HG03064 (cell line): ENCODE measurements around the gene DIAPH3.

Experiments
- ATAC-seq: cut with Tn5 transposase; IDR thresholded peaks from one replicate; pipeline ENCODE4 v1.9.1; 2021; ENCODE audit warnings: low read depth; ENCODE audit not compliant: unreplicated experiment

DIAPH3 gene

DNA sequence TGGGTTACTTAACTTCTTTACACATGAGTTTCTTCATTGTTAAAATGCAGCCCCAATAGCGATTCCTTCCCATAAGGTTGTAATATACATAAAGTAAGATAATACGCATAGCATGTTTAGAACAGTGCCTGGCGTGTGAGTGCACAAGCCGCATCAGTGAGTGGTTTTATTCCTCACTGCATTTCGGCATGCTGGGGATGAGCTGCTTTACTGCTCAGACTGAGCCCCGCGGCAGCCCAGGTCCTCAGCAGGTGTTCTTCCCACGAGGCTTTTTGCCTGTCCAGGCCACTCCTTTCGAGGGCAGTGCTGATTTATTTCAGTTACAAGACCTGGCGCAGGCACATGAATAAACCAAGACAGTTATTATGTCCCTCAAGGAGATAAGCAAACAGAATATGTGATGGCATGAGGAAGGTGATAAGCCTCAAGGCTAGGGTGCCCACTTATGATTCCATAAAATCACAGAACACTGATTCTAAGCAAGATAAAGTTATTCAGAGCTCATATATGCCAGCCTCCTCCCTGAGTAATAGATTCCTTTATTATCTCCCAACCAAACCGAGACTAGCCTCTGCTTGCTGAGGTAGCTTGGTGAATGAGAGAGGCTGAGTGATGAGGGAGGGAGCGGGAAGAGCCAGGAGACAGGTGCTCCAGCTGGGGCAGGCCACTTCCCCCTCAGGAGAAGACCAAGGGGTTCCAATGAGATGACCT, 505.5 kb downstream of the DIAPH3 start:
- ATAC-seq: no peak

- ATAC-seq: no peak
Observed at GRCh38 chr13:59653916-59654315, 509.8 kb downstream of the DIAPH3 start.

- ATAC-seq: no peak
Observed at GRCh38 chr13:59651479-59651878, 512.2 kb downstream of the DIAPH3 start.

DNA sequence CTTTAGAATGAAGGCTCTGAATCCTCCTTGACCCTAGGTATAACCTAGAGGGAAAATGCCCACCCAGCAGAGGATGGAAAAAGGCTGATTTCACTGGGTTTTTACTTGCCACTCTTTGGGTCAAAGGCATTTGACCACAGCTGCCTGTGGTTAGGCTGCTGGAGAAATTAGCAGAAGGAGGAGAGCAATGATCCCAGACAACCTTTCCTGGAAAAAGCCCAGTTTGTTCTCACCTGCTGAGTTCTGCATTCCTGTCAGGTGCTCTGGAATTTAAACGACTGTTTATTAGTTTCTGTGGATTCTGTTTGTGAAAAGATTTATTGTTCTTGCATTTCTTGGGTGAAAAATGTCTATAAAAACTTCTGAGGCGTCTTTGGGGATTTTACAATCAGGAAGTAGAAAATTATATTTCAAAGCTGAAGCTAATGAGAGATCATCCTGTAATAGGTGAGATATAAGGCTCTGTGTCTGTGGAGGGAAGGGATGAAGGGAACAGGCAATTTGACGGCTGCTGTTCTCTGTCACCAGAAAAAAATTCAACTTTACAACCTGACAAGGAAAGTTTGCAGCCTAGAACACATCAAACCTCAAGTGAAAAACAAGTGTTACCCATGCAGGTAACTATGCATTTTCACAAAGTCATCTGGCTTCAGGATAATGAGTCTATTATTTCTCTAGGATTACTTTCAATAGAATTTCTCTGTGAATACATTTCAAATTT, 519.7 kb downstream of the DIAPH3 start:
- ATAC-seq: no peak

DNA sequence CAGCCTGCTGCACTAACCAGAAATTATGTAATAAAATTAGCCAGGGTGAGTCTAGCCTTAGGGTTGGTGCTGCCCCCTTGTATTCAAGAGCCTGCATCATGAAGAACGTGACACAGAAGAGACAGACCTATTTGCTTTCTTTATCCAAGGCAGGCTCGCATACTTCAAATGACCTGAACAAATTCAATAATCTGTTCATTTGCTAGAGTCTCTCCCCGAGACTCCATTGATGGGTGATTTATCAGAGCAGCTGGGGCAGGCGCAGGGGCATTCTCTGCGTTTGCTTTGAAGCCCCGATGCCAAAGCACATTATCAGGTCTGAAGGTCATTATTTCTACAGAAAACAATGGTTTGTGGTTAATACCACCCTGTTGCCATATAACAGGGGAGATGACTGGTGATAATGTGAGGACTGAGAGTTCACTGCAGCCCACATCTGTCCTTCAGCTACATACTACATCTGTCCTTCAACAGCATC, 520.3 kb downstream of the DIAPH3 start:
- no peak for ATAC-seq

DNA sequence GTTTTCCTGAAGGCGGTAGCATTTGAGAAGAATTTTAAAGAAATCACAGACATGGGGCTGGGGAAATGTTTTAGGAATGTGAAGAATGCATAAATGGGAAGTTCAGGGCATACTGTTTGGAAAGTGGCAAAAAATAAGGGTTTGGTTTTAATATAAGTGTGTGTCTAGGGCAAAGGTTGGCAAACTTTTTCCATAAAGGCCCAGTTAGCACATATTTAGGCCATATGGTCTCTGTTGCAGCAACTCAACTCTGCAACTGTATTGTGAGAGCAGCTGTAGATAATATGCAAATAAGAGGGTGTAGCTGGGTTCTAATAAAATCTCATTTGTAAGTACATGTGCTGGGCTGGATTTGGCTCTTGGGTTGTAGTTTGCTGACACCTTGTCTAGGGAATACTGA, 521.9 kb downstream of the DIAPH3 start:
- ATAC-seq: no peak

- ATAC-seq: no peak
Observed at GRCh38 chr13:59641261-59641660, 522.5 kb downstream of the DIAPH3 start.

DNA sequence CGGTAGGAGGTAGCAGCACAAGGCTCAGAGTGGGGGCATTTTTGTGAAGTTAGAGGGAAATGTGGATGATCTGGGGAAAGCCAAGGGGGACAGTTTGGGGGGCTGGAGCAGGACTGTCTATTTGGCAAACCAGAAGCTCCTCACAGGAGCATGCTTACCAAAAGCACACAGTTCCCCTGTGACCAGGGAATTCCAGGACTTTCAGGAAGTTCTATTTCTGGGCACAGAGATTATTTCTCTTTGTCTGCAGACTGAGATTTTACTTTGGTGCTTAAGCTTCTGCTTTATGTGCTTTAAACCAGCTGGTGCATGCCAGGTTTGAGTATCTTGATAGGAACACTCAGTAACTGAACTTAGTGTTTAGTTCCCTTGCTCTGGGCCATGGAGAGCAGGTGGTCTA, 525.3 kb downstream of the DIAPH3 start:
- no peak for ATAC-seq

DNA sequence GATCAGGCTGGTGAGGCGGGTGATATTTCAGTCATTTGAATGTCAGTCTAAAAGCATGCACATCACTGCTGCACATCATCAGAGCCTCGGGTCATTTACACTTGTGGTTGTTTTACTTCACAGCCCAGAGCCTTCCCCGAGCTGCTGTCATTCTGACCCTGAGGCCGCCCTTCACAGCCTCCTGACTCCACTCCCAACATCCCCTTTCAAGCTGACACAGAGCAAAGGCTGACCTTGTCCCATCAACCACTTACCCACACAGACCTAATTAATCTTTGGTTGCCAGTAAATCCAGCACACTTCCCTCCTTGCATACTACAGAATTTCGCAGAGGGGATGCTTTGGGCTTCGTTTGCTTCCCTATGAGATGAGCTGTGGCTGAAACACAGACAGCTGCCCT, 528.1 kb downstream of the DIAPH3 start:
- no peak for ATAC-seq

DNA sequence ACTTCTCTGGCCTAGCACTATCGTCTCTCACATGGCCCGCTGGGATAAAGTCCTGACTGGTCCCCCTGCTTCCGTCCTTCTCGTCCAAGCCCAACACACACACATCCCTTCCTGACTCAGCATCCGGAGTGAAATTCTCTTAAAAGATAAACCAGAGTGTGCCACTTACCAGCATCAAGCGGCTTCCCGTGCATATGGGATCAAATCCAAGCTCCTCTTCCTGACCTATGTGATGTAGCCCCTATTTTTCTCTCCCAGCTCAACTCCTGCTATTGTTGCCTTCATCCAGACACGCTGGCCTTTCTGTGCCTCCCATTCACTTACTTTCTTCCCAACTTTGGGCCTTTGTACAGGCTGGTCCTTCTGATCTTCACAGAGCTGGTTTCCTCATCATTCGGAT, 530.4 kb downstream of the DIAPH3 start:
- ATAC-seq: no peak

GRCh38 chr13:59631271-59631670, 532.5 kb downstream of the DIAPH3 start:
- no peak for ATAC-seq

GRCh38 chr13:59625111-59625510, 538.6 kb downstream of the DIAPH3 start:
- no peak for ATAC-seq

DNA sequence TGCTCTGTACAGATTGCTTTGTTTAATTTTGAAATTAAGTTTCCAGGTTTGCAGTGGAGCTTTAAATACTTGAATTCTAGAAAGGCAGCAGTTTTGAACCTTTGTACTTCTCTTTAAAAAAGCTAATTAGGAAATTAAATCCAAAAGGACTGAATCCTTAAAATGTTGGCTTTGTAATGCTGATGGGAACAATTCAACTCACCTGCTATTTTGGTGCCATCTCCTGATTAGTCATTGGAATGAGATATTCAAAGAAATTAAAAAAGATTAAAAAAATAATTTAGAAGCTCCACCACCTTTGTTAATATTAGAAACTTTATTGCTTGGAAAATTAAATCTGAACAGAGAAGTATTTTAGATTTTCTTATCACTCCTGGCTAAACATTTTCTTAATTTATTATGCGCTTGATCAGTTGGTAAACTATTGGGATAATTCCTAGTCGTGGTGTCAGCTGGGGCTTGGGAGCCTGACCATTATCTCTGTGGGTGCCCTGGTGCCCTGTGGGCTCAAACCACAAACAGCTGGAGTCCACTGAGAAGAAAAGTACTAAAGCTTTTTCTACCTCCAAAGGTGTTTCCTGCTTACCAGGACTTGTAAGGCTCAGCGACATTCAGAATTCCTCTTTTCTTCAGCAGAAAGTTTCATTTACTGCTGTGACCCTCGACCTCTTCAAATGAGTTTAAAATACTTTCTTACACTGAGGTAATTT, 540.4 kb downstream of the DIAPH3 start:
- ATAC-seq: no peak

- ATAC-seq: no peak
Observed at GRCh38 chr13:59621773-59622172, 542.0 kb downstream of the DIAPH3 start.
